PC-9 (cell line): Measurements from ENCODE around the gene SSX4B.
"Not testable (repeated sequence)": the region's sequence is repeated elsewhere in the genome, so short reads cannot be mapped to it uniquely, and the experiment has no call there.

Experiments used
- CTCF ChIP-seq: fragments of 200-600 bp; sonication (generic); conservative IDR thresholded peaks from 2 replicates; pipeline ENCODE4 v1.6.1; 2017; ENCODE audit warnings: mixed run types, antibody characterized with exemption, mild to moderate bottlenecking, moderate library complexity
- EZH2 ChIP-seq: fragments of 200-600 bp; sonication (generic); IDR thresholded peaks from 2 replicates; pipeline ENCODE4 v1.8.0; 2017; ENCODE audit warnings: antibody characterized with exemption, low read depth

GRCh38 chrX:48427027-48427716 lies 15.4 kb upstream of the SSX4B start:
- not testable (repeated sequence) for TF ChIP-seq CTCF, EZH2
